Measurements from ENCODE around the gene RELL2. TPM values are rescaled to one million over a fixed set of nuclear protein-coding genes. Genes with fewer than 3 reads are reported as not detected.

RELL2 gene
- total RNA-seq, 2 donors from 2014 or later: 3.1 to 6.2 TPM

GRCh38 chr5:141633871-141634561 lies 2.8 kb upstream of the RELL2 start:
- Mint-ChIP-seq H3K4me1 (peaks cover 15% of the 10 kb centered on the region), H3K9me3 (no peaks in the 10 kb centered on the region), H3K36me3 (ENCODE audit: low read depth) (peaks cover 12% of the 10 kb centered on the region), H3K27ac (no peak overlapping the region), H3K27me3 (ENCODE audit: insufficient read depth) (peaks cover 6% of the 10 kb centered on the region), H3K4me3 (no peak overlapping the region)
- no peak for DNase-seq
- Histone ChIP-seq H3K9me3 (ENCODE audit: control insufficient read depth, low read length) (no peaks in the 10 kb centered on the region), H3K27me3 (ENCODE audit: control insufficient read depth, insufficient read depth, low read length, poor library complexity, severe bottlenecking) (peaks cover 12% of the 10 kb centered on the region), H3K36me3 (ENCODE audit: control insufficient read depth, insufficient read depth, low read length) (peaks cover 41% of the 10 kb centered on the region), H3K27ac (ENCODE audit: low read depth, low read length) (no peak overlapping the region), H3K4me1 (ENCODE audit: control insufficient read depth, insufficient read depth, low read length) (no peaks in the 10 kb centered on the region), H3K4me3 (ENCODE audit: low read length) (no peak overlapping the region), H3K9ac (ENCODE audit: extremely low read depth, low read length, poor library complexity, severe bottlenecking) (no peak overlapping the region)
- TF ChIP-seq, protein P1, sequence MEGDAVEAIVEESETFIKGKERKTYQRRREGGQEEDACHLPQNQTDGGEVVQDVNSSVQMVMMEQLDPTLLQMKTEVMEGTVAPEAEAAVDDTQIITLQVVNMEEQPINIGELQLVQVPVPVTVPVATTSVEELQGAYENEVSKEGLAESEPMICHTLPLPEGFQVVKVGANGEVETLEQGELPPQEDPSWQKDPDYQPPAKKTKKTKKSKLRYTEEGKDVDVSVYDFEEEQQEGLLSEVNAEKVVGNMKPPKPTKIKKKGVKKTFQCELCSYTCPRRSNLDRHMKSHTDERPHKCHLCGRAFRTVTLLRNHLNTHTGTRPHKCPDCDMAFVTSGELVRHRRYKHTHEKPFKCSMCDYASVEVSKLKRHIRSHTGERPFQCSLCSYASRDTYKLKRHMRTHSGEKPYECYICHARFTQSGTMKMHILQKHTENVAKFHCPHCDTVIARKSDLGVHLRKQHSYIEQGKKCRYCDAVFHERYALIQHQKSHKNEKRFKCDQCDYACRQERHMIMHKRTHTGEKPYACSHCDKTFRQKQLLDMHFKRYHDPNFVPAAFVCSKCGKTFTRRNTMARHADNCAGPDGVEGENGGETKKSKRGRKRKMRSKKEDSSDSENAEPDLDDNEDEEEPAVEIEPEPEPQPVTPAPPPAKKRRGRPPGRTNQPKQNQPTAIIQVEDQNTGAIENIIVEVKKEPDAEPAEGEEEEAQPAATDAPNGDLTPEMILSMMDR (conservative IDR thresholded peaks at IDR 0.05): no peak
- 95 to 98% methylated on average over 4 to 5 of the region's 5 CpGs for WGBS, 2 experiments (ENCODE audit: insufficient coverage in 1 of 2, insufficient read length in 1 of 2)

DNA sequence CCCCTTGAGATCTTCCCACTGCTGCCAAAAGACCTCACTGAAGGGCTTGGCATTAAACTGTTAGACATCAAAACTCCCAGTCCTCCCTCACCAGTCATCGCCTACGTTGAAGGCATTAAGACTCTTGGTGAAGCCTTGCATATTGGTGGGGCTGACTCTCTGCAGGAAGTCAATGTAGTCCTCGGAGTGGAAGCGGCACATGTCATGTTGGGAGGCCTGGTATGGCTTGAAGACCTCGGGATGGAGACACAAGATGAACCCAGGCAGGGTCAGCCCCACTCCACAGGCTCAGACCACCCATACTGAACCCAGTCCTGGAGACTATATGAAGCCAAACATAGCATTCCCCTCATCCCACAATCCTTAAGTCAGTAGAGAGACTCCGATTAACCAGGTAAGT lies 2.1 kb upstream of the RELL2 start:
- H3K27me3 ChIP-seq (ENCODE audit: control insufficient read depth, insufficient read depth, low read length, poor library complexity, severe bottlenecking): peaks cover 12% of the 10 kb centered on the region
- H3K4me3 ChIP-seq (ENCODE audit: low read length): peak overlapping the region; percentile 96
- no peaks in the 10 kb centered on the region for H3K9me3 ChIP-seq (ENCODE audit: control insufficient read depth, low read length)
- H3K36me3 ChIP-seq (ENCODE audit: control insufficient read depth, insufficient read depth, low read length): peaks cover 37% of the 10 kb centered on the region
- Mint-ChIP-seq H3K4me1 (peaks cover 15% of the 10 kb centered on the region), H3K4me3 (peak overlapping the region; percentile 91), H3K9me3 (no peaks in the 10 kb centered on the region), H3K36me3 (ENCODE audit: low read depth) (peaks cover 6% of the 10 kb centered on the region), H3K27ac (no peak overlapping the region), H3K27me3 (ENCODE audit: insufficient read depth) (peaks cover 6% of the 10 kb centered on the region)
- no peak overlapping the region for H3K27ac ChIP-seq (ENCODE audit: low read depth, low read length)
- no peak overlapping the region for H3K9ac ChIP-seq (ENCODE audit: extremely low read depth, low read length, poor library complexity, severe bottlenecking)
- no peaks in the 10 kb centered on the region for H3K4me1 ChIP-seq (ENCODE audit: control insufficient read depth, insufficient read depth, low read length)
- no peak for DNase-seq
- TF ChIP-seq, protein P1 (conservative IDR thresholded peaks at IDR 0.05): no peak
- 90 to 93% methylated on average over 4 to 6 of the region's 6 CpGs for WGBS, 2 experiments (ENCODE audit: insufficient coverage in 1 of 2, insufficient read length in 1 of 2)

DNA sequence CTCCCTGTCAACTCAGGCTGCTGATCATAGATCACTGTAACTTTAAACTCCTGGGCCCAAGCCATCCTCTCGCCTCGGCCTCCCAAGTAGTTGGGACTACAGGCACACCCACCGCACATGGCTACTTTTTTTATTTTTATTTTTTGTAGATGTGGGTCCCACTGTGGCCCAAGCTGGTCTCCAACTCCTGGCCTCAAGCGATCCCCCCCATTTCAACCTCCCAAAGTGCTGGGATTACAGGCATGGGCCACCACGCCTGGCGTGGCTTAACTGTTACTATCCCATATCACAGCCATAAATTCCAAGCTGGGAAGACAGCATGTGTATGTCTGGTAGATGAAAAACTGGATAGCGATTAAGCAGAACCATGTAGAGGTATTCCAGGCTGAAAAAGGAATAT lies 1.2 kb upstream of the RELL2 start:
- Histone ChIP-seq H3K27ac (ENCODE audit: low read depth, low read length) (no peak overlapping the region), H3K4me1 (ENCODE audit: control insufficient read depth, insufficient read depth, low read length) (no peaks in the 10 kb centered on the region), H3K4me3 (ENCODE audit: low read length) (peak overlapping the region; percentile 96), H3K36me3 (ENCODE audit: control insufficient read depth, insufficient read depth, low read length) (peaks cover 32% of the 10 kb centered on the region), H3K27me3 (ENCODE audit: control insufficient read depth, insufficient read depth, low read length, poor library complexity, severe bottlenecking) (peaks cover 12% of the 10 kb centered on the region), H3K9me3 (ENCODE audit: control insufficient read depth, low read length) (no peaks in the 10 kb centered on the region), H3K9ac (ENCODE audit: extremely low read depth, low read length, poor library complexity, severe bottlenecking) (peak overlapping the region; percentile 82)
- H3K27me3 Mint-ChIP-seq (ENCODE audit: insufficient read depth): peaks cover 6% of the 10 kb centered on the region
- no peaks in the 10 kb centered on the region for H3K9me3 Mint-ChIP-seq
- peaks cover 15% of the 10 kb centered on the region for H3K4me1 Mint-ChIP-seq
- H3K27ac Mint-ChIP-seq: no peak overlapping the region
- TF ChIP-seq, protein P1 (conservative IDR thresholded peaks at IDR 0.05): no peak
- peaks cover 2% of the 10 kb centered on the region for H3K36me3 Mint-ChIP-seq (ENCODE audit: low read depth)
- no peak for DNase-seq
- 82% methylated on average over 6 of the region's 7 CpGs; no CpG with 5 or more reads in 1 of the 2 experiments for WGBS, 2 experiments (ENCODE audit: insufficient coverage in 1 of 2, insufficient read length in 1 of 2)
- H3K4me3 Mint-ChIP-seq: peak overlapping the region; percentile 91

Measured in endodermal cell (in vitro differentiated cells).